Caco-2 (cell line): ENCODE data around the gene DCPS. TPM values are rescaled to one million over a fixed set of nuclear protein-coding genes. Genes with fewer than 3 reads are reported as not detected.

Experiments
- BruUV-seq: library from RNA; stranded (reverse); fragments of 400-500 nt; replicated peaks from 2 replicates; lab custom pipeline; 2021; lab: Mats Ljungman, UMichigan
- CTCF ChIA-PET: fragments of 300-600 bp; sonication (Branson Sonifier 250); formaldehyde crosslinking; loops from one replicate; lab custom pipeline; 2022; ENCODE audit warnings: antibody characterized with exemption; lab: Charles Lee
- POLR2A ChIA-PET: fragments of 300-600 bp; sonication (Branson Sonifier 250); formaldehyde crosslinking; loops from one replicate; lab custom pipeline; 2022; ENCODE audit warnings: antibody characterized with exemption; lab: Charles Lee
- DNase-seq, 2 experiments: peaks; one replicate each; pipeline versions ENCODE4 v3.0.0 to v3.0.0-alpha.2; 2020 to 2022
- H3K27me3 ChIP-seq: replicated peaks from 2 replicates; pipeline ENCODE4 v1.6.0; 2011; ENCODE audit warnings: low read length; ENCODE audit not compliant: control insufficient read depth, insufficient read depth
- H3K36me3 ChIP-seq: 2 replicates; pipeline ENCODE4 v1.5.1; 2011; ENCODE audit warnings: low read length; ENCODE audit not compliant: control insufficient read depth, insufficient read depth
- H3K4me1 ChIP-seq: fragments of 250-450 bp; sonication (Bioruptor Pico); 2 replicates; pipeline ENCODE4 v1.5.1; 2020; ENCODE audit warnings: mild to moderate bottlenecking
- H3K4me3 ChIP-seq: 2 replicates; pipeline ENCODE4 v1.5.1; 2011; ENCODE audit warnings: low read depth, mild to moderate bottlenecking, control low read depth, low read length
- H3K9me3 ChIP-seq: fragments of 250-450 bp; sonication (Bioruptor Pico); 2 replicates; pipeline ENCODE4 v1.5.1; 2020; ENCODE audit warnings: mild to moderate bottlenecking, moderate library complexity
- H3K27ac Mint-ChIP-seq: one replicate; pipeline ENCODE4 v1.8.0; 2022; ENCODE audit warnings: mixed read lengths; ENCODE audit not compliant: unreplicated experiment
- H3K27me3 Mint-ChIP-seq: one replicate; pipeline ENCODE4 v1.8.0; 2022; ENCODE audit warnings: mixed read lengths; ENCODE audit not compliant: insufficient read depth, unreplicated experiment
- H3K36me3 Mint-ChIP-seq: one replicate; pipeline ENCODE4 v1.8.0; 2022; ENCODE audit warnings: mild to moderate bottlenecking, mixed read lengths; ENCODE audit not compliant: insufficient read depth, unreplicated experiment
- H3K4me1 Mint-ChIP-seq: one replicate; pipeline ENCODE4 v1.8.0; 2022; ENCODE audit warnings: low read depth, mixed read lengths; ENCODE audit not compliant: unreplicated experiment
- H3K4me3 Mint-ChIP-seq: one replicate; pipeline ENCODE4 v1.8.0; 2022; ENCODE audit warnings: mild to moderate bottlenecking, moderate library complexity, mixed read lengths; ENCODE audit not compliant: unreplicated experiment
- H3K9me3 Mint-ChIP-seq: one replicate; pipeline ENCODE4 v1.8.0; 2022; ENCODE audit warnings: mixed read lengths; ENCODE audit not compliant: unreplicated experiment
- CTCF ChIP-seq, 2 experiments: fragments of 200-600 bp in 1 of 2; IDR thresholded peaks; 1 replicate in 1 of 2; 2 replicates in 1 of 2; pipeline versions ENCODE4 v1.5.1 to v1.8.0; 2011 to 2022; ENCODE audit warnings: antibody characterized with exemption in 1 of 2, control low read depth in 1 of 2, inconsistent platforms in 1 of 2, low read depth in 1 of 2, low read length in 1 of 2, mild to moderate bottlenecking in 1 of 2, moderate library complexity in 1 of 2; ENCODE audit not compliant: insufficient read depth in 1 of 2, severe bottlenecking in 1 of 2, unreplicated experiment in 1 of 2
- intact Hi-C: fragments of 100-400 bp; cut with micrococcal nuclease; formaldehyde crosslinking; loops from one replicate; pipeline ENCODE4 v1.10.0; 2022; ENCODE audit not compliant: unreplicated experiment
- total RNA-seq: library from RNA; stranded (reverse); gene quantifications from 2 replicates; pipeline ENCODE4 v1.2.3, GENCODE V29; 2022

DCPS gene
- total RNA-seq, 1 experiment from 2014 or later, result 40.4 TPM

DNA sequence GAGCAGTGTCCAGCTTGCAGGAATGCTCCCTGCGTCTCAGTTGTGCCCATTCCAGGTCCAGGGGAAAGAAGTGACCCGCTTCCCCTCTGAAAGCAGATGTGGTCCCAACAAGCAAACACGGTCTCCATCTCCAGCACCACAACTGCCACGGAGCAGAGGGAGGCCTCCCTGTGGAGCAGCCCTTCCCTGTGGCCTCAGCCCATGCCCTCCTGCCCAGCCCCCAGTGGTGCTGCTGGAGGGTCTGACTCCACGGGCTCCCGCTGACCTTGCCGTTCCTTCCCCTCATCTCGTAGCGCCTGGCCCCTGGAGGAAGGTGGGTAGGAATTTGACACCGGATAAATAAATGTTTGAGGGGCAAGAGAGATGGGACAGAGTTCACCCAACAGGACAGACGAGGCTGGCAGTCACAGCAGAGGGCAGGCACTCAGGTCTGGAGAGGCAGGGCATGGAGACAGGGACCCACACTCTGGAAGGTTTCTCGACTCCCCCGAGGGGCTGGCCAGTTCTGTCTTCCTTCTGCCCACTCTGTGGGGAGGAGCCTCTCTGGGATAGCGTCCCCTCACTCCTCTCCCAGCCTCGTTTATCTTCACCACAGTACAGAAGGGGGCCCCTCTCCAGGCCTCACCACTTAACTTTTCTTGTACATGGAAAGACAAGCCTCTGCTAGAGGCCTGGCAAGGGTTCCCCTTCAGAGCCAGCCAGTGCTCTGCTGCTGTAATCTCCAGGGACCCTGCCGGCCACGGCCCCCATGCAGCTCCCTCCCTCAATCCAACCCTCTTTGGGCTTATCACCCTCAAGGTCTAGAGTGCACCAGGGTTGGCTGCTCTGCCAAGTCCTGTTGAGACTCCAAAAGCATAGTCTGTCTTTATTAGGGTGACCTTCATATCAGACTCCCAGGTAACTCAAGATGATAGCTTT is 44.1 kb downstream of the DCPS start:
- DNase-seq, result no peak
- no TSS peak for BruUV-seq
- intact Hi-C loops, result no loop called here
- H3K9me3 Mint-ChIP-seq, result no peaks in the 10 kb centered on the region
- H3K9me3 ChIP-seq, result no peaks in the 10 kb centered on the region
- H3K27me3 ChIP-seq, result no peaks in the 10 kb centered on the region
- peaks cover 10% of the 10 kb centered on the region for H3K36me3 Mint-ChIP-seq
- CTCF ChIA-PET, result interaction anchor here (0.8 kb wide), 1 partner anchor 10 kb away, joined by 3 read pairs; no protein-coding TSS in a partner anchor
- no peaks in the 10 kb centered on the region for H3K36me3 ChIP-seq
- H3K4me1 Mint-ChIP-seq, result peaks cover 8% of the 10 kb centered on the region
- POLR2A ChIA-PET, result interaction anchor here (0.6 kb wide), 1 partner anchor 15 kb away, joined by 3 read pairs; no protein-coding TSS in a partner anchor
- no peaks in the 10 kb centered on the region for H3K27me3 Mint-ChIP-seq
- H3K4me1 ChIP-seq, result no peaks in the 10 kb centered on the region
- H3K27ac Mint-ChIP-seq, result no peak overlapping the region
- H3K4me3 ChIP-seq, result no peak overlapping the region
- no peak overlapping the region for H3K4me3 Mint-ChIP-seq
- no peak for TF ChIP-seq CTCF (IDR thresholded peaks at IDR 0.05; ENCODE audit: insufficient read depth in 1 of 2, low read depth in 1 of 2, low read length in 1 of 2, severe bottlenecking in 1 of 2, unreplicated experiment in 1 of 2)

GRCh38 chr11:126348806-126349582 is 45.1 kb downstream of the DCPS start:
- intact Hi-C loops, result no loop called here
- no peaks in the 10 kb centered on the region for H3K27me3 Mint-ChIP-seq
- H3K4me1 Mint-ChIP-seq, result peaks cover 11% of the 10 kb centered on the region
- no peak for TF ChIP-seq CTCF (IDR thresholded peaks at IDR 0.05; ENCODE audit: insufficient read depth in 1 of 2, low read depth in 1 of 2, low read length in 1 of 2, severe bottlenecking in 1 of 2, unreplicated experiment in 1 of 2)
- H3K36me3 Mint-ChIP-seq, result peaks cover 10% of the 10 kb centered on the region
- Histone ChIP-seq H3K27me3 (no peaks in the 10 kb centered on the region), H3K4me1 (peaks cover 7% of the 10 kb centered on the region; the same call in 1 of the 2 replicates), H3K9me3 (no peaks in the 10 kb centered on the region), H3K4me3 (no peak overlapping the region), H3K36me3 (no peaks in the 10 kb centered on the region)
- H3K27ac Mint-ChIP-seq, result no peak overlapping the region
- CTCF ChIA-PET, result interaction anchor here (0.8 kb wide), 1 partner anchor 11 kb away, joined by 3 read pairs; no protein-coding TSS in a partner anchor
- no peak overlapping the region for H3K4me3 Mint-ChIP-seq
- no peaks in the 10 kb centered on the region for H3K9me3 Mint-ChIP-seq
- no peak for DNase-seq
- POLR2A ChIA-PET, result interaction anchor here (0.6 kb wide), 1 partner anchor 16 kb away, joined by 3 read pairs; no protein-coding TSS in a partner anchor
- no TSS peak for BruUV-seq

GRCh38 chr11:126350836-126351235 is 47.0 kb downstream of the DCPS start:
- DNase-seq, result no peak
- Mint-ChIP-seq H3K36me3 (peaks cover 5% of the 10 kb centered on the region), H3K9me3 (no peaks in the 10 kb centered on the region), H3K4me1 (peaks cover 18% of the 10 kb centered on the region), H3K4me3 (no peak overlapping the region), H3K27me3 (no peaks in the 10 kb centered on the region), H3K27ac (no peak overlapping the region)
- no peaks in the 10 kb centered on the region for H3K36me3 ChIP-seq
- CTCF ChIA-PET, result no interaction called here
- no peak for TF ChIP-seq CTCF (IDR thresholded peaks at IDR 0.05; ENCODE audit: insufficient read depth in 1 of 2, low read depth in 1 of 2, low read length in 1 of 2, severe bottlenecking in 1 of 2, unreplicated experiment in 1 of 2)
- POLR2A ChIA-PET, result no interaction called here
- no TSS peak for BruUV-seq
- H3K4me3 ChIP-seq, result no peak overlapping the region
- H3K27me3 ChIP-seq, result no peaks in the 10 kb centered on the region
- intact Hi-C loops, result no loop called here
- peaks cover 12% of the 10 kb centered on the region; the same call in 1 of the 2 replicates for H3K4me1 ChIP-seq
- no peaks in the 10 kb centered on the region for H3K9me3 ChIP-seq
